Pons (tissue), 1 donor: ENCODE measurements around the gene INSM2.

Experiments used
- DNase-seq: peaks from one replicate; pipeline ENCODE4 v3.0.0-alpha.2; 2016; ENCODE audit warnings: low spot score

Gene INSM2

GRCh38 chr14:35533357-35534207 is at the start of gene INSM2:
INSM2 (plus strand) TSS chr14:35534164; CDS start chr14:35534253, 89 bp downstream.
- no peak for DNase-seq

GRCh38 chr14:35492569-35493014 is 41.4 kb upstream of the INSM2 start:
- DNase-seq: peak; percentile 15

- DNase-seq: no peak
These were observed 38.7 kb upstream of the INSM2 start for GRCh38 chr14:35495278-35495677.

- DNase-seq: no peak
These were observed 34.8 kb upstream of the INSM2 start for GRCh38 chr14:35499180-35499579.

- DNase-seq: no peak
These were observed 30.3 kb upstream of the INSM2 start for GRCh38 chr14:35503646-35504045.

- DNase-seq: no peak
These were observed 29.7 kb upstream of the INSM2 start for GRCh38 chr14:35504260-35504659.

GRCh38 chr14:35506461-35506860 is 27.5 kb upstream of the INSM2 start:
- no peak for DNase-seq

- no peak for DNase-seq
These were observed 27.0 kb upstream of the INSM2 start for GRCh38 chr14:35506927-35507326.

GRCh38 chr14:35509846-35510245 is 24.1 kb upstream of the INSM2 start:
- no peak for DNase-seq

- no peak for DNase-seq
These were observed 21.2 kb upstream of the INSM2 start for GRCh38 chr14:35512765-35513164.

GRCh38 chr14:35515916-35516315 is 18.0 kb upstream of the INSM2 start:
- DNase-seq: no peak

GRCh38 chr14:35519986-35520385 is 14.0 kb upstream of the INSM2 start:
- DNase-seq: no peak

GRCh38 chr14:35525695-35526094 is 8.3 kb upstream of the INSM2 start:
- DNase-seq: no peak

GRCh38 chr14:35526962-35527361 is 7.0 kb upstream of the INSM2 start:
- no peak for DNase-seq

GRCh38 chr14:35531960-35532747 is 1.8 kb upstream of the INSM2 start:
- no peak for DNase-seq

- DNase-seq: no peak
These were observed 1.1 kb upstream of the INSM2 start for GRCh38 chr14:35532783-35533356.

GRCh38 chr14:35534208-35534872 is 376 bp downstream of the INSM2 start:
- DNase-seq: no peak

GRCh38 chr14:35534873-35535482 is 1.0 kb downstream of the INSM2 start:
- no peak for DNase-seq

- no peak for DNase-seq
These were observed 1.6 kb downstream of the INSM2 start for GRCh38 chr14:35535483-35536112.

- DNase-seq: no peak
These were observed 6.0 kb downstream of the INSM2 start for GRCh38 chr14:35539969-35540368.

GRCh38 chr14:35543006-35543405 is 9.0 kb downstream of the INSM2 start:
- DNase-seq: no peak
